ENCODE results near the gene GPAM.
"Not testable (repeated sequence)": the region's sequence is repeated elsewhere in the genome, so short reads cannot be mapped to it uniquely, and the experiment has no call there.

Gene GPAM

GRCh38 chr10:112131346-112131745 is 52.2 kb downstream of the GPAM start:
- DNase-seq: no peak

GRCh38 chr10:112126901-112127300 is 56.7 kb downstream of the GPAM start:
- peak; percentile 22 for DNase-seq

GRCh38 chr10:112126172-112126571 is 57.4 kb downstream of the GPAM start:
- DNase-seq: no peak

- DNase-seq: no peak
Measured at GRCh38 chr10:112124866-112125265, 58.7 kb downstream of the GPAM start.

- DNase-seq: no peak
Measured at GRCh38 chr10:112122827-112123226, 60.7 kb downstream of the GPAM start.

- no peak for DNase-seq
Measured at GRCh38 chr10:112120491-112120890, 63.1 kb downstream of the GPAM start.

GRCh38 chr10:112115781-112116385 is 67.7 kb downstream of the GPAM start:
- no peak for DNase-seq

- DNase-seq: not testable (repeated sequence)
Measured at GRCh38 chr10:112109779-112110178, 73.8 kb downstream of the GPAM start.

Data from NCI-H446 treated with DMSO at 0.1 percent for 48 hours (cell line).